ENCODE data around the gene SPTLC1.

The SPTLC1 gene

DNA sequence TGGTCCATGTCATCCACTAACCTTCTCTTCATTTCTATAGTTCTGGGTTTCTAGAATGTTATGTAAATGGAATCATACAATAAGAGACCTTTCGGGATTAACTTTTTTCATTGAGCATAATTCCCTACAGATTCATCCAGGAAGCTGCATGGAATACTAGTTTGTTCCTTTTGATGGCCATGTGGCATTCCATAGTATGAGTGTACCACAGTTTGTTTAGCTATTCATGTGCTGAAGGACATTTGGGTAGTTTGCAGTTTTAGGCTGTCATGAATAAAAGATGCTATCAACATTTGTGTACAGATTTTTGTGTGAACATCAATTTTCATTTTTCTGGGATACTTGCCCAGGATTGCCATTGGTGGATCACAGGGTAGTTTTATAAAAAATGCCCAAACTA lies 6.8 kb upstream of the SPTLC1 start:
- no peak for TF ChIP-seq TEAD4 (IDR thresholded peaks at IDR 0.05)
- TF ChIP-seq TCF12 (IDR thresholded peaks at IDR 0.05; ENCODE audit: low read depth): no peak
- TF ChIP-seq EGR1 (IDR thresholded peaks at IDR 0.05): no peak
- TF ChIP-seq NFIC (IDR thresholded peaks at IDR 0.05): no peak
- TF ChIP-seq USF1 (IDR thresholded peaks at IDR 0.05): no peak
- TF ChIP-seq FOXM1 (IDR thresholded peaks at IDR 0.05; ENCODE audit: borderline replicate concordance, low read depth): no peak
- no peak for TF ChIP-seq CREB1 (IDR thresholded peaks at IDR 0.05; ENCODE audit: low read depth)
- TF ChIP-seq EP300 (IDR thresholded peaks at IDR 0.05; ENCODE audit: borderline replicate concordance): no peak
- no peak for TF ChIP-seq CEBPB (IDR thresholded peaks at IDR 0.05)
- no peak for TF ChIP-seq REST (IDR thresholded peaks at IDR 0.05; ENCODE audit: low read depth)
- TF ChIP-seq, protein P1, sequence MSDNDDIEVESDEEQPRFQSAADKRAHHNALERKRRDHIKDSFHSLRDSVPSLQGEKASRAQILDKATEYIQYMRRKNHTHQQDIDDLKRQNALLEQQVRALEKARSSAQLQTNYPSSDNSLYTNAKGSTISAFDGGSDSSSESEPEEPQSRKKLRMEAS (IDR thresholded peaks at IDR 0.05): no peak
- TF ChIP-seq YY1 (IDR thresholded peaks at IDR 0.05; ENCODE audit: low read depth): no peak
- TF ChIP-seq TAF1 (IDR thresholded peaks at IDR 0.05; ENCODE audit: low read depth): no peak

GRCh38 chr9:92121265-92121664 lies 6.1 kb upstream of the SPTLC1 start:
- TF ChIP-seq USF1 (IDR thresholded peaks at IDR 0.05): no peak

DNA sequence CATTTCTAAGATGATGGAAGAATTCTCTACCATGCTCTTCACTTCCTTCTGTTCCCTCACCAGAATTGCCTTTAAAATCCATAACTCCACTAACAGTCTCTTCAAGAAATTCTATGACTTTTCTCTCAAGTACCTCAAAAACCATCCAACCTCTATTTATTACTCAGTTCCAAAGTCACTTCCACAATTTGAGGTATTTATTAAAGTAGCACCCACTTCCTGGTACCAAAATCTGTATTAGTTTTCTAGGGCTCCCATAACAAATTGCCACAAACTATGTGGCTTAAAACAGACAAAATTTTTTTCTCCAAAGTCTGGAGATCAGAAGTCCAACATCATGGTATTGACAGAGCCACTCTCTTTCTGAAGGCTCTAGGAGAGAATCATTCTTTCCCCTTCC lies 4.9 kb upstream of the SPTLC1 start:
- TF ChIP-seq TAF1 (IDR thresholded peaks at IDR 0.05; ENCODE audit: low read depth) (no peak), CREB1 (IDR thresholded peaks at IDR 0.05; ENCODE audit: low read depth) (no peak), YY1 (IDR thresholded peaks at IDR 0.05; ENCODE audit: low read depth) (no peak), REST (IDR thresholded peaks at IDR 0.05; ENCODE audit: low read depth) (no peak)

DNA sequence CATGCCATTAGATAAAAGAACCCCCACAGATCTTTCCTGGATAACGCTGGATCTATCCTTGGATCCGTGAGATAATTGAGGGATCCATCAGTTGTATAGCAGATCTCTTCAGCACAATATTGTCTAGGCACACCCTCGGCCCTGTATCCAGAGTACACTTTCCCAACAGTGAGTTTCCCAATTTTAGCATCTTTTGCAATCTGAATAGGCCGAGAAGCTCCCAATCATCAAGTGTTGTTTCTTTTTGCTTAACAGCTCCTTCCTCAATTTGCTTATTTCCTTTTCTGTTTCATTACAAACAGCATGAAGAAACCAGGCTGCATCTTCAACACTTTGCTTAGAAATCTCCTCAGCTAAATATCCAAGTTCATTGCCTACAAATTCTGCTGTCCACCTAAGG lies 4.4 kb upstream of the SPTLC1 start:
- TF ChIP-seq CEBPB (IDR thresholded peaks at IDR 0.05): no peak

DNA sequence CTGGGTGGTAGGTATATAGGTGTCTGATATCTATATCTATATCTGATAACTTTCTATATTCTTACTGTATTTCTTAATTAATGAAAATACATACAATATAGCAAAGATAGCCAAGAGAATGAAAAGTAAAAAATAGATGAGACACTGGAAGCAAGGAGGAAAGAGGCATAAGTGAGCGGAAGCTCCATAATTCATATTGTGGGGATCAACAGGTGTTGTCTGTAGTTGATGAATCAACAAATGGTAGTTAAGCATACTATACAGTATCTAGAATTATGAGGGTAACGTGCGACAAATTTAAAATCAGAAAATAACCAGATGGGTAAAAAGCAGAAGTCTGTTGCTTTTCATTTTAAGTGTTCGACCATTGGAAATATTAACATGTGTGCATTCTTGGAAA lies 7.1 kb downstream of the SPTLC1 start:
- TF ChIP-seq YY1 (IDR thresholded peaks at IDR 0.05; ENCODE audit: low read depth) (no peak), CREB1 (IDR thresholded peaks at IDR 0.05; ENCODE audit: low read depth) (no peak)

- TF ChIP-seq TEAD4 (IDR thresholded peaks at IDR 0.05) (peak; percentile 41; the same call in 1 of the 2 replicates), EGR1 (IDR thresholded peaks at IDR 0.05) (no peak)
These were observed 14.8 kb downstream of the SPTLC1 start for GRCh38 chr9:92100237-92100911.

DNA sequence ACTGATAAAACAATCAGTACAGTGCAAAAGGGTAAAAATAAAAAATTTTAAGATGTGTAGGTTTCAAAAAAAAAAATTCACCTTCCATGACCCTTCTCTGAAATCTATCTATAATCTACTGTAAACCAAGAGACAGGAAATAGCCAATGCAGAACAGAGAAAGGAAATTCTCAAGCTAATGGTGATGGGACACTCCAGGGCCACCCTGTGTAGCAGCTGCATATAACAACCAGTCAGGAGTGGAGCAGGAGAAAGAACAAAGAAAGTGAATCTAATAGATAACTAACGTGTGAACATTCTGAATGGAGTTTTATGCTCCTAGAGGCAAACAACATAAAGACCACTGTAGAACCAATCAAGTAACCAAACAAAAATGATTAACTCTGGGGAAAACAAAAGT lies 16.6 kb downstream of the SPTLC1 start:
- TF ChIP-seq CEBPB (IDR thresholded peaks at IDR 0.05) (no peak), EP300 (IDR thresholded peaks at IDR 0.05; ENCODE audit: borderline replicate concordance) (no peak), EGR1 (IDR thresholded peaks at IDR 0.05) (no peak), REST (IDR thresholded peaks at IDR 0.05; ENCODE audit: low read depth) (no peak), USF1 (IDR thresholded peaks at IDR 0.05) (no peak), TAF1 (IDR thresholded peaks at IDR 0.05; ENCODE audit: low read depth) (no peak), TEAD4 (IDR thresholded peaks at IDR 0.05) (no peak), ZBTB7A (IDR thresholded peaks at IDR 0.05; ENCODE audit: low read depth) (no peak)

Data from Ishikawa (cell line).